GM19328 (cell line): ENCODE data around the gene EVC.

Experiments
- ATAC-seq: cut with Tn5 transposase; IDR thresholded peaks from one replicate; pipeline ENCODE4 v1.9.1; 2021; ENCODE audit warnings: mild to moderate bottlenecking, moderate library complexity; ENCODE audit not compliant: unreplicated experiment

The EVC gene

GRCh38 chr4:5710961-5711478 lies at the start of gene EVC:
EVC (plus strand) TSS chr4:5711201; CDS start chr4:5711381, 180 bp downstream.
- no peak for ATAC-seq

- ATAC-seq = no peak
Measured at GRCh38 chr4:5661237-5661636, 49.8 kb upstream of the EVC start.

- ATAC-seq = no peak
Measured at GRCh38 chr4:5662555-5662954, 48.4 kb upstream of the EVC start.

GRCh38 chr4:5664778-5665177 lies 46.2 kb upstream of the EVC start:
- no peak for ATAC-seq

GRCh38 chr4:5666741-5667140 lies 44.3 kb upstream of the EVC start:
- ATAC-seq = no peak

GRCh38 chr4:5676763-5677162 lies 34.2 kb upstream of the EVC start:
- ATAC-seq = no peak

- no peak for ATAC-seq
Measured at GRCh38 chr4:5678977-5679376, 32.0 kb upstream of the EVC start.

GRCh38 chr4:5683566-5683965 lies 27.4 kb upstream of the EVC start:
- ATAC-seq = no peak

GRCh38 chr4:5685296-5685695 lies 25.7 kb upstream of the EVC start:
- no peak for ATAC-seq

- no peak for ATAC-seq
Measured at GRCh38 chr4:5686338-5686737, 24.7 kb upstream of the EVC start.

GRCh38 chr4:5689065-5689464 lies 21.9 kb upstream of the EVC start:
- no peak for ATAC-seq

GRCh38 chr4:5691491-5692132 lies 19.4 kb upstream of the EVC start:
- no peak for ATAC-seq

GRCh38 chr4:5693871-5694270 lies 17.1 kb upstream of the EVC start:
- ATAC-seq = no peak

GRCh38 chr4:5696341-5696740 lies 14.7 kb upstream of the EVC start:
- ATAC-seq = no peak

GRCh38 chr4:5700459-5700858 lies 10.5 kb upstream of the EVC start:
- no peak for ATAC-seq

- ATAC-seq = no peak
Measured at GRCh38 chr4:5701971-5702370, 9.0 kb upstream of the EVC start.

- no peak for ATAC-seq
Measured at GRCh38 chr4:5703831-5704230, 7.2 kb upstream of the EVC start.

- no peak for ATAC-seq
Measured at GRCh38 chr4:5704276-5704675, 6.7 kb upstream of the EVC start.

GRCh38 chr4:5705647-5706320 lies 5.2 kb upstream of the EVC start:
- ATAC-seq = no peak

- ATAC-seq = no peak
Measured at GRCh38 chr4:5706486-5707290, 4.3 kb upstream of the EVC start.

- ATAC-seq = no peak
Measured at GRCh38 chr4:5707366-5707765, 3.6 kb upstream of the EVC start.
